GM12878 (cell line): ENCODE results near the gene CEP131. TPM values are rescaled to one million over a fixed set of nuclear protein-coding genes. Genes with fewer than 3 reads are reported as not detected.

ENCODE experiments used
- ATAC-seq: fragments of 200-7000 bp; cut with Tn5 transposase; 3 replicates; pipeline ENCODE4 v1.9.1; 2020; ENCODE audit warnings: mild to moderate bottlenecking, moderate library complexity
- BruUV-seq: library from RNA; stranded (reverse); fragments of 400-500 nt; replicated peaks from 2 replicates; lab custom pipeline; 2021; lab: Mats Ljungman, UMichigan
- CTCF ChIA-PET: fragments of 300-600 bp; sonication (Branson Sonifier 250); formaldehyde crosslinking; extraction: SDS; loops from one replicate; lab custom pipeline; 2021; ENCODE audit warnings: inconsistent platforms; lab: Yijun Ruan, JAX
- POLR2A ChIA-PET: fragments of 350-600 bp; formaldehyde crosslinking; extraction: SDS; loops from one replicate; lab custom pipeline; 2021; ENCODE audit warnings: inconsistent platforms; lab: Charles Lee
- RAD21 ChIA-PET: fragments of 300-600 bp; sonication (Branson Sonifier 250); formaldehyde crosslinking; loops from one replicate; lab custom pipeline; 2023; ENCODE audit warnings: antibody characterized with exemption; ENCODE audit not compliant: unreplicated experiment; lab: Charles Lee
- SMC1A ChIA-PET: fragments of 300-600 bp; sonication (Branson Sonifier 250); formaldehyde crosslinking; loops from one replicate; lab custom pipeline; 2023; ENCODE audit not compliant: unreplicated experiment, uncharacterized antibody; lab: Charles Lee
- DNase-seq: peaks from one replicate; pipeline ENCODE4 v3.0.0-alpha.2; 2011; ENCODE audit warnings: low read depth, low spot score
- FAIRE-seq: peaks from 3 replicates; lab custom pipeline; 2011; peaks lifted over from hg19 to GRCh38; lab: Jason Lieb, UNC
- H2AFZ ChIP-seq: 2 replicates; pipeline ENCODE4 v1.6.0; 2011; ENCODE audit warnings: low read depth, low read length, control low read depth; ENCODE audit not compliant: control insufficient read depth
- H3K27ac ChIP-seq: 2 replicates; pipeline ENCODE4 v1.5.1; 2011; ENCODE audit warnings: control low read depth; ENCODE audit not compliant: control insufficient read depth, insufficient read depth
- H3K27me3 ChIP-seq, 2 experiments: replicated peaks in 1 of 2; 2 replicates each; pipeline versions ENCODE4 v1.6.0 to v1.6.1; 2011; ENCODE audit warnings: low read length in 1 of 2; ENCODE audit not compliant: control insufficient read depth in 2 of 2, insufficient read depth in 2 of 2
- H3K36me3 ChIP-seq, 2 experiments: 2 replicates each; pipeline ENCODE4 v1.5.1; 2011; ENCODE audit warnings: low read length in 1 of 2; ENCODE audit not compliant: control insufficient read depth in 2 of 2, insufficient read depth in 2 of 2
- H3K4me1 ChIP-seq: 2 replicates; pipeline ENCODE4 v1.6.1; 2011; ENCODE audit warnings: mild to moderate bottlenecking, low read length, moderate library complexity, mixed read lengths; ENCODE audit not compliant: control insufficient read depth, insufficient read depth
- H3K4me2 ChIP-seq: 2 replicates; pipeline ENCODE4 v1.6.0; 2011; ENCODE audit warnings: control low read depth; ENCODE audit not compliant: control insufficient read depth, insufficient read depth
- H3K4me3 ChIP-seq: fragments of 200-600 bp; sonication (generic); 2 replicates; pipeline ENCODE4 v1.5.1; 2016
- H3K79me2 ChIP-seq: 2 replicates; pipeline ENCODE4 v1.6.0; 2011; ENCODE audit warnings: low read length; ENCODE audit not compliant: control insufficient read depth, insufficient read depth
- H3K9ac ChIP-seq: 2 replicates; pipeline ENCODE4 v1.8.0; 2011; ENCODE audit warnings: low read length, control low read depth, mixed read lengths; ENCODE audit not compliant: control insufficient read depth, insufficient read depth
- H3K9me3 ChIP-seq: replicated peaks from 3 replicates; pipeline ENCODE4 v1.5.1; 2011; ENCODE audit warnings: mild to moderate bottlenecking, low read length; ENCODE audit not compliant: control insufficient read depth, insufficient read depth
- H4K20me1 ChIP-seq: 2 replicates; pipeline ENCODE4 v1.6.0; 2011; ENCODE audit not compliant: control insufficient read depth, insufficient read depth
- BCLAF1 ChIP-seq: fragments of 450-650 bp; IDR thresholded peaks from 2 replicates; pipeline ENCODE4 v1.6.1; 2017; ENCODE audit warnings: antibody characterized with exemption, mild to moderate bottlenecking, moderate library complexity
- EED ChIP-seq: sonication (generic); IDR thresholded peaks from 2 replicates; pipeline ENCODE4 v1.6.1; 2016; ENCODE audit warnings: antibody characterized with exemption, low read depth
- JUNB ChIP-seq: IDR thresholded peaks from 2 replicates; pipeline ENCODE4 v1.6.1; 2016; ENCODE audit warnings: antibody characterized with exemption, mild to moderate bottlenecking
- RAD21 ChIP-seq: IDR thresholded peaks from 2 replicates; pipeline ENCODE4 v1.6.1; 2011; ENCODE audit warnings: mild to moderate bottlenecking, low read depth, low read length, moderate library complexity; ENCODE audit not compliant: insufficient read depth
- SMC3 ChIP-seq: IDR thresholded peaks from 2 replicates; pipeline ENCODE4 v1.6.1; 2011; ENCODE audit warnings: low read length, improper control_type of control experiment, borderline replicate concordance
- WGBS: methylation state at CpG from one replicate; pipeline ENCODE4 v1.1.6; 2016; ENCODE audit warnings: low lambda C conversion rate; ENCODE audit not compliant: insufficient replicate concordance, insufficient coverage; ENCODE audit errors: missing lambda C conversion rate; 5-methylcytosine and 5-hydroxymethylcytosine counted together
- in situ Hi-C: fragments of 300-500 bp; cut with MboI; formaldehyde crosslinking; loops from 9 replicates; pipeline ENCODE4 v1.14.3; 2018; ENCODE audit warnings: mixed read lengths
- intact Hi-C: fragments of 100-400 bp; cut with micrococcal nuclease; formaldehyde crosslinking; loops from one replicate; pipeline ENCODE4 v1.14.2; 2022; ENCODE audit not compliant: unreplicated experiment
- polyA plus RNA-seq, 11 experiments: library from polyadenylated mRNA; depleted of rRNA in 4 of 11; unstranded in 6 of 11; stranded (reverse) in 5 of 11; fragments of >200 nt; fragmentation: Nextera tagmentation in 4 of 11; fragmentation: Illumina TruSeq in 1 of 11; extraction: Ambion mirVana in 4 of 11; extraction: Trizol in 1 of 11; gene quantifications; 1 replicate in 1 of 11; 2 replicates in 10 of 11; pipeline versions ENCODE4 v1.2.1 to v1.2.3, GENCODE V29; 2011 to 2016; ENCODE audit warnings: inconsistent platforms in 2 of 11, missing spikeins in 2 of 11, low read depth in 1 of 11
- total RNA-seq, 4 experiments: library from RNA; depleted of rRNA in 3 of 4; stranded (reverse); fragments of >200 nt in 3 of 4; fragmentation: Illumina TruSeq in 1 of 4; extraction: Trizol in 1 of 4; gene quantifications; 2 replicates each; pipeline versions ENCODE4 v1.2.1 to v1.2.3, GENCODE V29; 2013 to 2021
- TF ChIP-seq, protein P1 (sequence below), 3 experiments: IDR thresholded peaks in 2 of 3; conservative IDR thresholded peaks in 1 of 3; 2 replicates each; pipeline ENCODE4 v1.5.1; 2011; ENCODE audit warnings: low read depth in 3 of 3, low read length in 3 of 3, mild to moderate bottlenecking in 3 of 3, control low read depth in 2 of 3, moderate library complexity in 2 of 3, inconsistent platforms in 1 of 3, mixed read lengths in 1 of 3; ENCODE audit not compliant: control insufficient read depth in 2 of 3, insufficient read depth in 1 of 3; ENCODE audit errors: extremely low read depth in 1 of 3
- TF ChIP-seq, protein P2 (sequence below): fragments of 450-650 bp; IDR thresholded peaks from 2 replicates; pipeline ENCODE4 v1.6.1; 2018; ENCODE audit warnings: mild to moderate bottlenecking, low read depth, moderate library complexity; ENCODE audit not compliant: partially characterized antibody

CEP131 gene
- total and polyA plus RNA-seq, 10 of the 15 experiments (the other 5 are each of a cell fraction or from before 2014, with no cell fraction given): 0.05 to 17.3 (median 6.7) TPM

- TF ChIP-seq BCLAF1 (no peak), RAD21 (peak; percentile 74), SMC3 (peak; percentile 86), EED (no peak), JUNB (no peak)
- TF ChIP-seq, protein P1, sequence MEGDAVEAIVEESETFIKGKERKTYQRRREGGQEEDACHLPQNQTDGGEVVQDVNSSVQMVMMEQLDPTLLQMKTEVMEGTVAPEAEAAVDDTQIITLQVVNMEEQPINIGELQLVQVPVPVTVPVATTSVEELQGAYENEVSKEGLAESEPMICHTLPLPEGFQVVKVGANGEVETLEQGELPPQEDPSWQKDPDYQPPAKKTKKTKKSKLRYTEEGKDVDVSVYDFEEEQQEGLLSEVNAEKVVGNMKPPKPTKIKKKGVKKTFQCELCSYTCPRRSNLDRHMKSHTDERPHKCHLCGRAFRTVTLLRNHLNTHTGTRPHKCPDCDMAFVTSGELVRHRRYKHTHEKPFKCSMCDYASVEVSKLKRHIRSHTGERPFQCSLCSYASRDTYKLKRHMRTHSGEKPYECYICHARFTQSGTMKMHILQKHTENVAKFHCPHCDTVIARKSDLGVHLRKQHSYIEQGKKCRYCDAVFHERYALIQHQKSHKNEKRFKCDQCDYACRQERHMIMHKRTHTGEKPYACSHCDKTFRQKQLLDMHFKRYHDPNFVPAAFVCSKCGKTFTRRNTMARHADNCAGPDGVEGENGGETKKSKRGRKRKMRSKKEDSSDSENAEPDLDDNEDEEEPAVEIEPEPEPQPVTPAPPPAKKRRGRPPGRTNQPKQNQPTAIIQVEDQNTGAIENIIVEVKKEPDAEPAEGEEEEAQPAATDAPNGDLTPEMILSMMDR (IDR thresholded peaks at IDR 0.05 in 2 of 3, conservative IDR thresholded peaks at IDR 0.05 in 1 of 3; ENCODE audit: control insufficient read depth in 2 of 3, extremely low read depth in 1 of 3, insufficient read depth in 1 of 3, low read depth in 3 of 3, low read length in 3 of 3): peak; percentile 62 to 76 (median 76)
- TF ChIP-seq, protein P2, sequence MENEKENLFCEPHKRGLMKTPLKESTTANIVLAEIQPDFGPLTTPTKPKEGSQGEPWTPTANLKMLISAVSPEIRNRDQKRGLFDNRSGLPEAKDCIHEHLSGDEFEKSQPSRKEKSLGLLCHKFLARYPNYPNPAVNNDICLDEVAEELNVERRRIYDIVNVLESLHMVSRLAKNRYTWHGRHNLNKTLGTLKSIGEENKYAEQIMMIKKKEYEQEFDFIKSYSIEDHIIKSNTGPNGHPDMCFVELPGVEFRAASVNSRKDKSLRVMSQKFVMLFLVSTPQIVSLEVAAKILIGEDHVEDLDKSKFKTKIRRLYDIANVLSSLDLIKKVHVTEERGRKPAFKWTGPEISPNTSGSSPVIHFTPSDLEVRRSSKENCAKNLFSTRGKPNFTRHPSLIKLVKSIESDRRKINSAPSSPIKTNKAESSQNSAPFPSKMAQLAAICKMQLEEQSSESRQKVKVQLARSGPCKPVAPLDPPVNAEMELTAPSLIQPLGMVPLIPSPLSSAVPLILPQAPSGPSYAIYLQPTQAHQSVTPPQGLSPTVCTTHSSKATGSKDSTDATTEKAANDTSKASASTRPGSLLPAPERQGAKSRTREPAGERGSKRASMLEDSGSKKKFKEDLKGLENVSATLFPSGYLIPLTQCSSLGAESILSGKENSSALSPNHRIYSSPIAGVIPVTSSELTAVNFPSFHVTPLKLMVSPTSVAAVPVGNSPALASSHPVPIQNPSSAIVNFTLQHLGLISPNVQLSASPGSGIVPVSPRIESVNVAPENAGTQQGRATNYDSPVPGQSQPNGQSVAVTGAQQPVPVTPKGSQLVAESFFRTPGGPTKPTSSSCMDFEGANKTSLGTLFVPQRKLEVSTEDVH: no peak
- Histone ChIP-seq H2AFZ (no peak overlapping the region), H4K20me1 (no peaks in the 10 kb centered on the region), H3K27me3 (no peaks in the 10 kb centered on the region), H3K9me3 (no peaks in the 10 kb centered on the region), H3K4me2 (no peak overlapping the region), H3K4me3 (no peak overlapping the region), H3K4me1 (no peaks in the 10 kb centered on the region), H3K79me2 (no peaks in the 10 kb centered on the region), H3K9ac (no peak overlapping the region), H3K27ac (no peak overlapping the region), H3K36me3 (no peaks in the 10 kb centered on the region)
- peak; percentile 5 for DNase-seq
- 36% methylated on average over 25 of the region's 25 CpGs for WGBS
- ChIA-PET RAD21 (interaction anchor here (1.0 to 1.4 kb wide), 4 partner anchors 98 to 342 kb away, joined by 3 to 5 read pairs (median 3); no protein-coding TSS in a partner anchor), SMC1A (interaction anchor here (1.5 to 2.4 kb wide), 2 partner anchors 96 to 100 kb away, joined by 5 to 7 read pairs; partner anchors contain the start of genes NDUFAF8 and TEPSIN), CTCF (interaction anchor here (0.6 to 1.9 kb wide), 4 partner anchors 97 to 342 kb away, joined by 3 to 17 read pairs (median 4); partner anchors contain the start of genes NDUFAF8 and TEPSIN), POLR2A (no interaction called here)
- peak; percentile 98 for ATAC-seq
- in situ Hi-C loops (loop anchor here (25.0 kb wide), 1 partner anchor 345 kb away; no protein-coding TSS in a partner anchor), intact Hi-C loops (loop anchor here (1.0 to 5.0 kb wide), 2 partner anchors 99 to 340 kb away; no protein-coding TSS in a partner anchor)
- FAIRE-seq: no peak
- BruUV-seq: no TSS peak
These were observed 80.2 kb downstream of the CEP131 start for GRCh38 chr17:81142301-81143199.
